Measurements from ENCODE around the gene CRTAC1. TPM values are rescaled to one million over a fixed set of nuclear protein-coding genes. Genes with fewer than 3 reads are reported as not detected.

The CRTAC1 gene
- polyA plus RNA-seq, 1 of the 3 experiments (the other 2 are of a cell fraction), result 0.05 TPM

DNA sequence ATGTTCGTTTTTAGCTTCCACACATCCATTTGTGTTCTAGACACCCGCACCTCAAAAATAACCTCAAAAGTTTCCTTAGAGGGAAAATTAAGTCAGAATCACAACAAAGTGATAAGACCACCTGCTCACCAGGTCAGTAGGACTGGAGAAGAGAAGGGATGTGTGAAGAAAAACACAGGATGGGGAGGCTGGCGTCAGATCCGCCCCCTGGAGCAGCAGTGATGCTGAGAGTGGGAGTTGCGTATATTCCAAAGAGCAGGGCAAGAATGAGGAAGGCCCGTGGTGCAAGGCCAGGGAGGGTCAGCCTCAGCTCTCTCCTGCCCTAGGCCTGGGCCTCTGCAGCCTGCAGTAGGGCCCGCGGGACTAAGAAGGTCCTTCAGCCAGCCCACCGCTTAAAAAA lies 28.7 kb downstream of the CRTAC1 start (continued):
- TF ChIP-seq, protein P1, sequence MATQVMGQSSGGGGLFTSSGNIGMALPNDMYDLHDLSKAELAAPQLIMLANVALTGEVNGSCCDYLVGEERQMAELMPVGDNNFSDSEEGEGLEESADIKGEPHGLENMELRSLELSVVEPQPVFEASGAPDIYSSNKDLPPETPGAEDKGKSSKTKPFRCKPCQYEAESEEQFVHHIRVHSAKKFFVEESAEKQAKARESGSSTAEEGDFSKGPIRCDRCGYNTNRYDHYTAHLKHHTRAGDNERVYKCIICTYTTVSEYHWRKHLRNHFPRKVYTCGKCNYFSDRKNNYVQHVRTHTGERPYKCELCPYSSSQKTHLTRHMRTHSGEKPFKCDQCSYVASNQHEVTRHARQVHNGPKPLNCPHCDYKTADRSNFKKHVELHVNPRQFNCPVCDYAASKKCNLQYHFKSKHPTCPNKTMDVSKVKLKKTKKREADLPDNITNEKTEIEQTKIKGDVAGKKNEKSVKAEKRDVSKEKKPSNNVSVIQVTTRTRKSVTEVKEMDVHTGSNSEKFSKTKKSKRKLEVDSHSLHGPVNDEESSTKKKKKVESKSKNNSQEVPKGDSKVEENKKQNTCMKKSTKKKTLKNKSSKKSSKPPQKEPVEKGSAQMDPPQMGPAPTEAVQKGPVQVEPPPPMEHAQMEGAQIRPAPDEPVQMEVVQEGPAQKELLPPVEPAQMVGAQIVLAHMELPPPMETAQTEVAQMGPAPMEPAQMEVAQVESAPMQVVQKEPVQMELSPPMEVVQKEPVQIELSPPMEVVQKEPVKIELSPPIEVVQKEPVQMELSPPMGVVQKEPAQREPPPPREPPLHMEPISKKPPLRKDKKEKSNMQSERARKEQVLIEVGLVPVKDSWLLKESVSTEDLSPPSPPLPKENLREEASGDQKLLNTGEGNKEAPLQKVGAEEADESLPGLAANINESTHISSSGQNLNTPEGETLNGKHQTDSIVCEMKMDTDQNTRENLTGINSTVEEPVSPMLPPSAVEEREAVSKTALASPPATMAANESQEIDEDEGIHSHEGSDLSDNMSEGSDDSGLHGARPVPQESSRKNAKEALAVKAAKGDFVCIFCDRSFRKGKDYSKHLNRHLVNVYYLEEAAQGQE (IDR thresholded peaks at IDR 0.05; ENCODE audit: low read depth, low read length), result no peak
- TF ChIP-seq EZH2phosphoT487 (IDR thresholded peaks at IDR 0.05; ENCODE audit: borderline replicate concordance, low read depth) (no peak), TEAD4 (IDR thresholded peaks at IDR 0.05; ENCODE audit: borderline replicate concordance, insufficient read depth) (no peak), JUND (IDR thresholded peaks at IDR 0.05) (no peak), MXI1 (IDR thresholded peaks at IDR 0.05; ENCODE audit: low read depth, low read length) (no peak)
- TF ChIP-seq, protein P2, sequence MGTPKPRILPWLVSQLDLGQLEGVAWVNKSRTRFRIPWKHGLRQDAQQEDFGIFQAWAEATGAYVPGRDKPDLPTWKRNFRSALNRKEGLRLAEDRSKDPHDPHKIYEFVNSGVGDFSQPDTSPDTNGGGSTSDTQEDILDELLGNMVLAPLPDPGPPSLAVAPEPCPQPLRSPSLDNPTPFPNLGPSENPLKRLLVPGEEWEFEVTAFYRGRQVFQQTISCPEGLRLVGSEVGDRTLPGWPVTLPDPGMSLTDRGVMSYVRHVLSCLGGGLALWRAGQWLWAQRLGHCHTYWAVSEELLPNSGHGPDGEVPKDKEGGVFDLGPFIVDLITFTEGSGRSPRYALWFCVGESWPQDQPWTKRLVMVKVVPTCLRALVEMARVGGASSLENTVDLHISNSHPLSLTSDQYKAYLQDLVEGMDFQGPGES (IDR thresholded peaks at IDR 0.05; ENCODE audit: low read depth, low read length), result no peak

DNA sequence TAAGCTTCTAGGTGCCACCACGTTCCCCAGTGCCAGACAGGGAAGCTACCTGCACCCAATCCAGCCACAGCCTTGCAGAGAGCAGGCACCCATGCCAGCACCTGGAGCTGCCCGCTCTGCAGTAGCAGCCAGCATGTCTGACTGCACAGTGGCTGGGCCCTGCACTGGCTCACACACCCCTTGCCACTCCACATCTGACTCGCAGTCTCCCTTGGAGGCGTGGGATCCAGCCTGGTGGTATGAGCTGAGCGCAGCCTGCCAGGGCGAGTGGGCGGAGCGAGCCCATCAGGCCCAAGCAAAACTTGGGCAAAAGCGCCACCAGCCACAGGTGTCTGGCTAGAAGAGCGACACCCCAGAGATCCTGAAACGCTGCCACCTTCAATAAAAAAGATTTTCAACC lies 30.1 kb downstream of the CRTAC1 start:
- Histone ChIP-seq H3K4me1 (ENCODE audit: control insufficient read depth in 1 of 2, insufficient read depth in 2 of 2, low read depth in 1 of 2, low read length in 1 of 2) (no peaks in the 10 kb centered on the region), H3K27me3 (ENCODE audit: insufficient read depth) (no peaks in the 10 kb centered on the region), H3K9me2 (no peaks in the 10 kb centered on the region), H3K9ac (no peak overlapping the region), H3K4me3 (ENCODE audit: low read depth in 2 of 2, low read length in 1 of 2) (no peak overlapping the region), H3K9me3 (no peaks in the 10 kb centered on the region), H3K27ac (ENCODE audit: low read depth in 2 of 2, low read length in 1 of 2) (no peak overlapping the region), H3K4me2 (no peak overlapping the region), H2AFZ (ENCODE audit: low read depth) (no peak overlapping the region), H3F3A (replicated peaks; ENCODE audit: insufficient read depth) (no peaks in the 10 kb centered on the region), H3K36me3 (replicated peaks in 1 of 2; ENCODE audit: control insufficient read depth in 1 of 2, insufficient read depth in 2 of 2, low read length in 1 of 2) (no peaks in the 10 kb centered on the region), H3K79me2 (ENCODE audit: insufficient read depth) (no peaks in the 10 kb centered on the region), H4K20me1 (ENCODE audit: insufficient read depth) (no peaks in the 10 kb centered on the region)
- ChIA-PET CTCF (interaction anchor here (1.0 to 3.5 kb wide), 3 partner anchors 28 to 86 kb away, joined by 4 to 12 read pairs (median 5); no protein-coding TSS in a partner anchor), POLR2A (no interaction called here)
- DNase-seq, result no peak
- no peak for TF ChIP-seq TCF12 (IDR thresholded peaks at IDR 0.05)
- no peak for TF ChIP-seq POLR2AphosphoS5 (IDR thresholded peaks at IDR 0.05; ENCODE audit: low read depth, low read length)
- TF ChIP-seq RCOR1 (IDR thresholded peaks at IDR 0.05; ENCODE audit: low read length), result no peak
- TF ChIP-seq, protein P1 (IDR thresholded peaks at IDR 0.05; ENCODE audit: low read depth, low read length), result no peak
- TF ChIP-seq NRF1 (IDR thresholded peaks at IDR 0.05; ENCODE audit: low read depth, low read length), result no peak
- TF ChIP-seq, protein P3, sequence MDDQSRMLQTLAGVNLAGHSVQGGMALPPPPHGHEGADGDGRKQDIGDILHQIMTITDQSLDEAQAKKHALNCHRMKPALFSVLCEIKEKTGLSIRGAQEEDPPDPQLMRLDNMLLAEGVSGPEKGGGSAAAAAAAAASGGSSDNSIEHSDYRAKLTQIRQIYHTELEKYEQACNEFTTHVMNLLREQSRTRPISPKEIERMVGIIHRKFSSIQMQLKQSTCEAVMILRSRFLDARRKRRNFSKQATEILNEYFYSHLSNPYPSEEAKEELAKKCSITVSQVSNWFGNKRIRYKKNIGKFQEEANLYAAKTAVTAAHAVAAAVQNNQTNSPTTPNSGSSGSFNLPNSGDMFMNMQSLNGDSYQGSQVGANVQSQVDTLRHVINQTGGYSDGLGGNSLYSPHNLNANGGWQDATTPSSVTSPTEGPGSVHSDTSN (IDR thresholded peaks at IDR 0.05), result no peak
- TF ChIP-seq RFX5 (IDR thresholded peaks at IDR 0.05; ENCODE audit: low read length), result no peak
- TF ChIP-seq RXRA (IDR thresholded peaks at IDR 0.05; ENCODE audit: borderline replicate concordance, low read depth), result no peak
- TF ChIP-seq SIN3A (IDR thresholded peaks at IDR 0.05; ENCODE audit: borderline replicate concordance, low read depth, low read length), result no peak
- TF ChIP-seq GATA2 (CRISPR knock-in tag; IDR thresholded peaks at IDR 0.05), result no peak
- no peak for TF ChIP-seq TAF1 (IDR thresholded peaks at IDR 0.05; ENCODE audit: borderline replicate concordance, low read depth, low read length)
- TF ChIP-seq, protein P4, sequence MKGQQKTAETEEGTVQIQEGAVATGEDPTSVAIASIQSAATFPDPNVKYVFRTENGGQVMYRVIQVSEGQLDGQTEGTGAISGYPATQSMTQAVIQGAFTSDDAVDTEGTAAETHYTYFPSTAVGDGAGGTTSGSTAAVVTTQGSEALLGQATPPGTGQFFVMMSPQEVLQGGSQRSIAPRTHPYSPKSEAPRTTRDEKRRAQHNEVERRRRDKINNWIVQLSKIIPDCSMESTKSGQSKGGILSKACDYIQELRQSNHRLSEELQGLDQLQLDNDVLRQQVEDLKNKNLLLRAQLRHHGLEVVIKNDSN (IDR thresholded peaks at IDR 0.05; ENCODE audit: borderline replicate concordance, low read depth), result no peak
- no peak for TF ChIP-seq YY1 (IDR thresholded peaks at IDR 0.05; ENCODE audit: low read depth)
- no peak for TF ChIP-seq SMC3 (IDR thresholded peaks at IDR 0.05; ENCODE audit: low read depth, low read length)
- TF ChIP-seq EP300 (IDR thresholded peaks at IDR 0.05; ENCODE audit: borderline replicate concordance in 1 of 2, low read depth in 1 of 2, low read length in 1 of 2), result no peak
- WGBS (ENCODE audit: low lambda C conversion rate), result 47% methylated on average over 11 of the region's 11 CpGs
